ENCODE data around the gene CSRNP3.

The CSRNP3 gene

GRCh38 chr2:165674780-165675179, 205.3 kb downstream of the CSRNP3 start:
- TF ChIP-seq CTCF (IDR thresholded peaks at IDR 0.05; ENCODE audit: low read depth, low read length, missing control alignments): no peak
- no peak for DNase-seq (ENCODE audit: low read depth)
- H3K4me3 ChIP-seq (ENCODE audit: low read depth, low read length): no peak overlapping the region

DNA sequence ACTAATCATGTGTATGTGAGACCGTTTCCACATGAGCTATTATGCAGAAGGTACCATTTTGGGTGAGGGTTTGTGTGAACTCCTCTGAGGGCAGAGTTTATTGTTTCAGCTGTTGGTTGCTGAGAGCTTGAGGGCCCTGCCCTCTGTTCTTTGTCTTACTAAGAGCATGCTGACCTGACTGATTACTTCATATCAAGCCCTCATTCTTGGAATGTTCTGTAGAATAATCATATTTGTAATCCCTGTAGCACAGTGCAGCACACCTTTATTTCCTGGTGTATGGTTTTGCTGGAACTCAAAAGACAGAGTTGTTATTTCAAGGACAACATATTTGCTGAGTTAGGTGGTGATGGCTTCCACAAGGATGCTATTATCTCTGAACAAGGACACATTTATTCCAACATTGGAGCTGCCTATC, 206.1 kb downstream of the CSRNP3 start:
- no peak overlapping the region for H3K4me3 ChIP-seq (ENCODE audit: low read depth, low read length)
- no peak for DNase-seq (ENCODE audit: low read depth)
- no peak for TF ChIP-seq CTCF (IDR thresholded peaks at IDR 0.05; ENCODE audit: low read depth, low read length, missing control alignments)

DNA sequence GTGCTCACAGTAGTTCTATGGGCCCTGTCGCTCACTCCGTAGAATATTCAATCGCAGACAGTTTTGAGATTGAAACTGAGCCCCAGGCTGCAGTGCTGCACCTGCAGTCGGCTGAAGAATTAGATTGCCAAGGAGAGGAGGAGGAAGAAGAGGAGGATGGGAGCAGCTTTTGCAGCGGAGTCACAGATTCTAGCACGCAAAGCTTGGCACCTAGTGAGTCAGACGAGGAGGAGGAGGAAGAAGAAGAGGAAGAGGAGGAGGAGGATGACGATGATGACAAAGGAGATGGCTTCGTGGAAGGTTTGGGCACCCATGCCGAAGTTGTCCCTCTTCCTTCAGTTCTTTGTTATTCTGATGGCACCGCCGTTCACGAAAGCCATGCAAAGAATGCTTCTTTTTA, 209.4 kb downstream of the CSRNP3 start:
- DNase-seq (ENCODE audit: low read depth): no peak
- no peak overlapping the region for H3K4me3 ChIP-seq (ENCODE audit: low read depth, low read length)
- TF ChIP-seq CTCF (IDR thresholded peaks at IDR 0.05; ENCODE audit: low read depth, low read length, missing control alignments): no peak

- DNase-seq (ENCODE audit: low read depth): no peak
- no peak for TF ChIP-seq CTCF (IDR thresholded peaks at IDR 0.05; ENCODE audit: low read depth, low read length, missing control alignments)
- H3K4me3 ChIP-seq (ENCODE audit: low read depth, low read length): no peak overlapping the region
Measured at GRCh38 chr2:165679621-165680020, 210.1 kb downstream of the CSRNP3 start.

- no peak for DNase-seq (ENCODE audit: low read depth)
- no peak overlapping the region for H3K4me3 ChIP-seq (ENCODE audit: low read depth, low read length)
- TF ChIP-seq CTCF (IDR thresholded peaks at IDR 0.05; ENCODE audit: low read depth, low read length, missing control alignments): no peak
Measured at GRCh38 chr2:165681841-165682240, 212.3 kb downstream of the CSRNP3 start.

GRCh38 chr2:165682546-165682945, 213.0 kb downstream of the CSRNP3 start:
- no peak overlapping the region for H3K4me3 ChIP-seq (ENCODE audit: low read depth, low read length)
- DNase-seq (ENCODE audit: low read depth): no peak
- no peak for TF ChIP-seq CTCF (IDR thresholded peaks at IDR 0.05; ENCODE audit: low read depth, low read length, missing control alignments)

DNA sequence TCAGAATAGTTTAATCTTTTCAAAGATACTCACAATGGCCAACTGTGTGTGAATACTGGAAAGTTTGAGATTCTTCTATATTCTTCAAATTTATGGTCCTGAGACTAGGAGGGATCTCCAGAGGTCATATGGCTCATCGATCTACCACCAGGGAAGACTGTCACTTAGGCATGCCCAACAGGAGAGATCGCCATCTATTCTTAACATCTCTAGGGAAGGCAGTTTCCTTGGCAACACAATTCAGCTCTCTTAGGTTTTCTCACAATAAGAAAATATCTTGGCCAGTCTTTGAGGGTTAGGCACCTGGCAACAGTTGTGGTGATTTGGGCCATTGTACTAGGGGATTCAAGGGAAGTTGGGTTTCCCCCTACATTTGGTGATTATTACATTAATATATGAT, 217.3 kb downstream of the CSRNP3 start:
- no peak overlapping the region for H3K4me3 ChIP-seq (ENCODE audit: low read depth, low read length)
- TF ChIP-seq CTCF (IDR thresholded peaks at IDR 0.05; ENCODE audit: low read depth, low read length, missing control alignments): no peak
- no peak for DNase-seq (ENCODE audit: low read depth)

Data from GM12864 (cell line).